HG03045 (cell line): ENCODE results near the gene TRIM13.
"Not testable (repeated sequence)": the region's sequence is repeated elsewhere in the genome, so short reads cannot be mapped to it uniquely, and the experiment has no call there.

ENCODE experiments used
- ATAC-seq: cut with Tn5 transposase; IDR thresholded peaks from one replicate; pipeline ENCODE4 v1.9.1; 2021; ENCODE audit warnings: mild to moderate bottlenecking, moderate library complexity; ENCODE audit not compliant: unreplicated experiment

Gene TRIM13

DNA sequence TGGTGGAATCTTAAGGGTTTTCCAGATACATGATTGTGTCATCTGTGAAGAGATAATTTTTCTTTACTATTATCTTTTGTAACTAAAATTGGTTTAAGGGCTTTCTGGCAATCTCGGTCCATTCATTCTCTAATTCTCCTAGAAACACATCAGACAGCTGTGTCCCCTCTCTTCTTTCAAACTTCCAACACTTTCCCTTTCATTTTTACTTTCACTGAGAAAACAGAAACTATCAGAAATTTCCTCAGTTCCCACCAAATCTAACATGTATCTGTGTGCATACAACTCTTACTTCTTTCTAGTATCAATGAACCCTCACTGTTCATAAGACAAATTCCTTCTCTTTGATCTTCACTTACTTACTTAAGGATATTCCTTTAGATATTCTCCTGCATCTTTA lies 58.6 kb downstream of the TRIM13 start:
- no peak for ATAC-seq

DNA sequence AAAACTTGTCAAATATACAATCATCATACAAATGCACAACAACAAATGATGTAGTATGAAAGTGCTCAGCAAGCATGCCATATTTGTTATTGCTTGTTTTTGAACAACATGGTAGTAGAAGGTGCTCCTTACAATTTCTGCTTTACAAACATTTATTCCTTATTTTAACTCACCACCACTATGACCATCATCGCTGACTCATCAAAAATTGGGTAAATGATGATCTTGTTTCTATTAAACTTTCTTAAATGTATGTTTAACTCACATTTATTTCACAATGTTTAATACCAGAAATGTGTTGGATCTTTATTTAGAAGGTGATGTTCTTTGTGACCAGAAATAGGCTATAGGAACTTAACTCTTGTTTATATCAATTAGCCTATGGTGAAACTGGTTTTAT lies 63.9 kb downstream of the TRIM13 start:
- no peak for ATAC-seq

DNA sequence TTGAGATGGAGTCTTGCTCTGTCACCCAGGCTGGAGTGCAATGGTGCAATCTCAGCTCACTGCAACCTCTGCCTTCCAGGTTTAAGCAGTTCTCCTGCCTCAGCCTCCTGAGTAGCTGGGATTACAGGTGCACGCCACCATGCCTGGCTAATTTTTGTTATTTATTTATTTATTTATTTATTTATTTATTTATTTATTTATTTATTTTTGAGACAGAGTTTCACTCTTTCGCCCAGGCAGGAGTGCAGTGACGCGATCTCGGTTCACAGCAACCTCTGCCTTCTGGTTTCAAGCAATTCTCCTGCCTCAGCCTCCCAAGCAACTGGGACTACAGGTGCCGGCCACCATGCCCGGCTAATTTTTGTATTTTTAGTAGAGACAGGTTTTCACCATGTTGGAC lies 65.5 kb downstream of the TRIM13 start:
- ATAC-seq = not testable (repeated sequence)

DNA sequence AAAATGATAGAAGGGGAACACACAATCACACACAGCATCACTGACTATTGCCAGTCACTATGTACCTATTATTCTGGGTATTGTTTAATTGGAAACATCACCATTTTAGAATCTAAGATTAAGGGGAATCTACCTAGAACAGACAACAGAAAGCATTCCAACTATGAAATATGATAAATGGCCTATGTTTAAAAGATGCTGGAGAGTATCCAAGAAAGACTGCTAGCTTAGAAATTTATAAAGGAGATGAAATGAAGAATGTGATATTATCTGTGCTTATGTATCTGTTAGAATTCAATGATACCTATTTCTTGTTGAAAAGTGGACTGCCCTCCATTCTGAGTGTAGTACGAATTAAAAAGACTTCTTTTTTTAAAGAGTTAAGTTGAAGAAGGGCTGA lies 68.9 kb downstream of the TRIM13 start:
- ATAC-seq = no peak
